GM06990 (cell line): ENCODE data around the gene ZHX3.

ENCODE experiments used
- DNase-seq: peaks from one replicate; pipeline ENCODE4 v3.0.0-alpha.2; 2011; ENCODE audit not compliant: insufficient read length; ENCODE audit errors: extremely low read depth
- H3K27me3 ChIP-seq: replicated peaks from 2 replicates; pipeline ENCODE4 v1.6.0; 2011; ENCODE audit warnings: low read length; ENCODE audit not compliant: control insufficient read depth, insufficient read depth
- H3K36me3 ChIP-seq: 2 replicates; pipeline ENCODE4 v1.5.1; 2011; ENCODE audit warnings: low read length; ENCODE audit not compliant: control insufficient read depth, insufficient read depth
- H3K4me3 ChIP-seq: replicated peaks from 2 replicates; pipeline ENCODE4 v1.5.1; 2011; ENCODE audit warnings: low read depth, mild to moderate bottlenecking, control low read depth, low read length
- TF ChIP-seq, protein P1 (sequence below): IDR thresholded peaks from 2 replicates; pipeline ENCODE4 v1.5.1; 2011; ENCODE audit warnings: low read length, control low read depth, mild to moderate bottlenecking, inconsistent platforms; ENCODE audit not compliant: insufficient read depth, poor library complexity, severe bottlenecking

ZHX3 gene

DNA sequence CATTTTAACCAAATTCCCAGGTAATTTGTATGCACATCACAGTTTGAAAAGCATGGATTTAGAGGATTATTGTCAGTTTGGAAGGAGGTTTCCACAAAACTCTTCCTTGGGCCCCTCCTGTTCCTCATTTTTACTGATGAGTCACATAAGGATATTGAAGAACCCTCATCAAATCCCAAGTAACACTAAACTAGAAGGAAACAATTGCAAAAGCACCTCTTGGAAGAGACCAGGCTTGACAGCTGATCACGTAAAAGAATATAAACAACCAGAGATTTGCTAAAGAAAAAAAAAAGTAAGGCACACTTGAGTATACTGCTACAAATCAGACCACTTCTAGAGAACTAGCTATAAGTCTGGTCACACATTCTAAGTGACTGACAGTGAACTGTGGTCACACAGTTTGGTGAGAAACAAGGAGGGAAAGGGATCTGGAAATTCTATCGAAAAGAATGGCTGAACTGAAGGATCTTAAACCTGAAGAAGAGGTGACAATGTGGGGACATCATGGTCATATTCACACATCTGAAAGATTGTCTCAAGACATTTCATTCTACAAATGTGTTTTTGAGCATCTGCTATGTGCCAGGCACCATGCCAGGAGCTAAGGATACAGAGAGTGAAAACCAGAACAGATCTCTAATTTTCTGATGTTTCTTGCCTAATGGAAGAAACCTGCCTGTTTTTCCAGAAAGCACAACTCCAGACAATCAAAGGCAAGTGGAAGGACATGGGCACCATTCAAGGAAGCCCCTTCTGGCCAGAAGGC is 24.1 kb downstream of the ZHX3 start:
- DNase-seq: no peak
- TF ChIP-seq, protein P1, sequence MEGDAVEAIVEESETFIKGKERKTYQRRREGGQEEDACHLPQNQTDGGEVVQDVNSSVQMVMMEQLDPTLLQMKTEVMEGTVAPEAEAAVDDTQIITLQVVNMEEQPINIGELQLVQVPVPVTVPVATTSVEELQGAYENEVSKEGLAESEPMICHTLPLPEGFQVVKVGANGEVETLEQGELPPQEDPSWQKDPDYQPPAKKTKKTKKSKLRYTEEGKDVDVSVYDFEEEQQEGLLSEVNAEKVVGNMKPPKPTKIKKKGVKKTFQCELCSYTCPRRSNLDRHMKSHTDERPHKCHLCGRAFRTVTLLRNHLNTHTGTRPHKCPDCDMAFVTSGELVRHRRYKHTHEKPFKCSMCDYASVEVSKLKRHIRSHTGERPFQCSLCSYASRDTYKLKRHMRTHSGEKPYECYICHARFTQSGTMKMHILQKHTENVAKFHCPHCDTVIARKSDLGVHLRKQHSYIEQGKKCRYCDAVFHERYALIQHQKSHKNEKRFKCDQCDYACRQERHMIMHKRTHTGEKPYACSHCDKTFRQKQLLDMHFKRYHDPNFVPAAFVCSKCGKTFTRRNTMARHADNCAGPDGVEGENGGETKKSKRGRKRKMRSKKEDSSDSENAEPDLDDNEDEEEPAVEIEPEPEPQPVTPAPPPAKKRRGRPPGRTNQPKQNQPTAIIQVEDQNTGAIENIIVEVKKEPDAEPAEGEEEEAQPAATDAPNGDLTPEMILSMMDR: no peak
- Histone ChIP-seq H3K36me3 (no peaks in the 10 kb centered on the region), H3K4me3 (no peak overlapping the region), H3K27me3 (no peaks in the 10 kb centered on the region)

DNA sequence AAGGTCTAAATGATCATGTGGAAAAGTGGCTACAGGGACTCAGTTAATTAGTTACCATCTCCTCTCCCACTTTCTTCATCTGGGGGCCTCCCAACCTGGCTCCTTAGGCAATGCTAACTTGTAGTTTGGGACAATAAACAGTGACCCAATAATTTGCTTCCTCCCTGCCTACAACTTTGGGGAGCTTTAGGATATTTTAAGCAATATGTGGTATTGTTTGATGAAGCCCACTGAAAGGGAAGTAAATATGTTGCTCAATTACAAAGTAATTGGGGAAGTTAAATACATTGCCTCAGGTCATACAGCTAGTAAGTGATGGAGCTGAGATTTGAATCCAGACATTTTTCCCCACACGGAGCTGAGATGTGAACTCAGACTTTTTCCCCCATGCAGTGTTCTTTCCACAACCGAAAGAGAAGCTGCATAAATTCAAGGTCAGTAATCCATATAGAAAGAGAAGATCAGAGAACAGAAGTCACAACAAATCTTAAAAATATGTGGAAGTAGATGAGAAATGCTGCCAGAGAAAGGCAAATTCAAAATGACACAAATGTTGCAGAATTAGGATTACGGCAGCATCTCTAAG is 26.6 kb downstream of the ZHX3 start:
- TF ChIP-seq, protein P1: no peak
- DNase-seq: no peak
- Histone ChIP-seq H3K4me3 (no peak overlapping the region), H3K27me3 (no peaks in the 10 kb centered on the region), H3K36me3 (no peaks in the 10 kb centered on the region)

DNA sequence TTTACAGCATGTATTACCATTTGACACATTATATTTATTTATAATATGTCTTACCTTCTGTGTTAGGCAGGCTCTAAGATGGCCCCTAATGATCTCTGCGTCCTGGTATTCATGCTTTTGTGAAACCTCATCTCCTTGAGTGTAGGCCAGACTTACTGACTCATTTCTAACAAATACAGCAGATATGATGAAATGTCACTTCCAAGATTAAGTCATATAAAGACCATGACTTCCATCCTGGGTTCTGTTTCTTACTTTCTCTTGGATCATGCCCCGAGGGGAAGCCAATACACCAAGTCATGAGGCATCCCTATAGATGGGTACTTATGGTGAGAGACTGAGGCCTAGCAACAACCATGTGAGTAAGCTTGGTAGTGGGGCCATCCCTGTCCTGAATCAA is 30.2 kb downstream of the ZHX3 start:
- Histone ChIP-seq H3K4me3 (no peak overlapping the region), H3K27me3 (no peaks in the 10 kb centered on the region), H3K36me3 (no peaks in the 10 kb centered on the region)
- no peak for DNase-seq
- TF ChIP-seq, protein P1: no peak

DNA sequence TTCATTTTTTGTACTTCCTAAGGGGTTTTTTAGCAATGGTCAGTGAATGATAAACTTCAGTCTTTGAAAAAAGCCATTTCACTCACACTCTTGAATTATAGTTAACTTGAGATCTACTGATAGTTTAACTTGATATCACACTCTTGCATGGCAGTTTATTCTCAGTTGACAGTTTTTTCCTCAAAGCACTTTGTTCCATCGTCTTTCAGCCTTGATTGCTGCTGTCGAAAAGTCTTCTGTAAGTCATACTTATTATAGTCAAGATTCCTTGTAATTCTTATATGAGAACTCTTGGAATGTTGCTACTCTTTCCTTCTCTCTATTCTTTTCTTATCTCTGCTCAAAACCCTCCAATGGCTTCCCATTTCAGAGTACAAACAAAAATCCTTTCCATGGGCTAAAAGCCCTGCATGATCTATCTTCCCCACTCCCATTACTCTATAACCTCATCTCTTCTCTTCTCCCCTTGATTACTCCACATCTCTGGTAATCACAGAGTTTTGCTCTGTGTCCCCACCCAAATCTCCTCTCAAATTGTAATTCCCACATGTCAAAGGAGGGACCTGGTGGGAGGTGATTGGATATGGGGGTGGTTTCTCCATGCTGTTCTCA is 31.2 kb downstream of the ZHX3 start:
- Histone ChIP-seq H3K27me3 (no peaks in the 10 kb centered on the region), H3K4me3 (no peak overlapping the region), H3K36me3 (no peaks in the 10 kb centered on the region)
- TF ChIP-seq, protein P1: no peak
- no peak for DNase-seq

DNA sequence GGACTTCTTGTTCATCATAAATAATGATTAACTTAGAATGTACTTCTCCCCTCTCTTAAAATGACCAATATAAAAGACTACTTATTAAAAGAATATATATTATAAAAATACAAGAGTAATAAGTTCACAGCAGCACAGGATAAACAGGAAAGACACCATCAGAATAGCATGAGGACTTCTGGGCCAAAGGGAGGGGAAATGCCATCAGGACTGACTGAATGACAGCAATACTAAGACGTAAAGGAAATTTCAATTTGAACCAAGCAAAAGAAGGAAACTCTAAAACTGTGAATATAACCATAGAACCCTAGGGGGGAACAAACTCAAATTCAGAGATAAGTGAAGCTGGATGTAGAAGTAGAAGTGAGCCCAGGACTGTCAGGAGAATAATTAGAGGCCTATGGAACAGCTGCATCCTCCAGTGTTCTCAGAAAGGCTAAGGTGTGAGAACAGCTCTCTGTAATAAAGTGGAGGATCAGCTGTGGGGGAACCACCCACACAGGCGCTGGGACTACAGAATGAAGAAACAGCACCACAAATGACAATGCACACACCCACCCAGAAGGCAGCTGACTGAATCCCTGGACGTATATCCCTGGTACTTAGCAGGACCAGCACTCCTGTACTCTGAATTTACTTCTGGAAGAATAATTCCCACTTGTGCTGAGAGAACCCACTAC is 37.8 kb downstream of the ZHX3 start:
- TF ChIP-seq, protein P1: no peak
- no peak overlapping the region for H3K4me3 ChIP-seq

More for the DNA sequence above, 37.8 kb downstream of the ZHX3 start:
- no peak for DNase-seq
- H3K27me3 ChIP-seq: no peaks in the 10 kb centered on the region
- H3K36me3 ChIP-seq: no peaks in the 10 kb centered on the region
